ENCODE results near the gene GABRE. TPM values are rescaled to one million over a fixed set of nuclear protein-coding genes. Genes with fewer than 3 reads are reported as not detected.
"Not testable (repeated sequence)": the region's sequence is repeated elsewhere in the genome, so short reads cannot be mapped to it uniquely, and the experiment has no call there.

Gene GABRE
- total and polyA plus RNA-seq, 11 donors: 3.5 to 52.9 (median 30.6) TPM

DNA sequence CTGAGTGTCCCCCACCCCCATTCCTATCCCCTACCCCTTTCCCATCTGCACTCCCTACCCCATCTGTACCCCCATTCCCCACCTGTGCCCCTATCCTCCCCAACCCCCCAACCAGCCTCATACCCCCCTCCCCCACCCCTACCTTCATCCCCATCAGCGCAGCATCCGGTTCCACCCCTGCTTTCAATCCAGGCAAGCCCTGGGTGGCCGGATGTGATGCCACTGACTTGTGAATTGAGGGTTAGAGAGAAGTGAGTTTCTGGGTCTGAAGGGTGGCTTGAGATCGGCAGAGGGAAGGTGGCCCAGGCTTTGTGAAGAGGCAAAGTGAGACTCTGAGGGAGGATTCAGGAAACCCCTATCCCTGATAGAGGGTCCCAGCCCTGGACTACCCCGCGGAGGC lies 53.9 kb downstream of the GABRE start:
- 59 to 76% (median 65%) methylated on average over 6 of the region's 6 CpGs for whole genome bisulfite sequencing, 4 donors
- DNase-seq (no peak), ATAC-seq (no peak)
- TF ChIP-seq, protein P1, sequence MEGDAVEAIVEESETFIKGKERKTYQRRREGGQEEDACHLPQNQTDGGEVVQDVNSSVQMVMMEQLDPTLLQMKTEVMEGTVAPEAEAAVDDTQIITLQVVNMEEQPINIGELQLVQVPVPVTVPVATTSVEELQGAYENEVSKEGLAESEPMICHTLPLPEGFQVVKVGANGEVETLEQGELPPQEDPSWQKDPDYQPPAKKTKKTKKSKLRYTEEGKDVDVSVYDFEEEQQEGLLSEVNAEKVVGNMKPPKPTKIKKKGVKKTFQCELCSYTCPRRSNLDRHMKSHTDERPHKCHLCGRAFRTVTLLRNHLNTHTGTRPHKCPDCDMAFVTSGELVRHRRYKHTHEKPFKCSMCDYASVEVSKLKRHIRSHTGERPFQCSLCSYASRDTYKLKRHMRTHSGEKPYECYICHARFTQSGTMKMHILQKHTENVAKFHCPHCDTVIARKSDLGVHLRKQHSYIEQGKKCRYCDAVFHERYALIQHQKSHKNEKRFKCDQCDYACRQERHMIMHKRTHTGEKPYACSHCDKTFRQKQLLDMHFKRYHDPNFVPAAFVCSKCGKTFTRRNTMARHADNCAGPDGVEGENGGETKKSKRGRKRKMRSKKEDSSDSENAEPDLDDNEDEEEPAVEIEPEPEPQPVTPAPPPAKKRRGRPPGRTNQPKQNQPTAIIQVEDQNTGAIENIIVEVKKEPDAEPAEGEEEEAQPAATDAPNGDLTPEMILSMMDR (IDR thresholded peaks at IDR 0.05): no peak
- no peak for TF ChIP-seq POLR2A (IDR thresholded peaks at IDR 0.05)
- Histone ChIP-seq H3K36me3 (no peaks in the 10 kb centered on the region), H3K27ac (no peak overlapping the region), H3K4me3 (no peak overlapping the region), H3K9me3 (no peaks in the 10 kb centered on the region), H3K27me3 (no peaks in the 10 kb centered on the region), H3K4me1 (no peaks in the 10 kb centered on the region)
- intact Hi-C loops (cut with DNase I): no loop called here

DNA sequence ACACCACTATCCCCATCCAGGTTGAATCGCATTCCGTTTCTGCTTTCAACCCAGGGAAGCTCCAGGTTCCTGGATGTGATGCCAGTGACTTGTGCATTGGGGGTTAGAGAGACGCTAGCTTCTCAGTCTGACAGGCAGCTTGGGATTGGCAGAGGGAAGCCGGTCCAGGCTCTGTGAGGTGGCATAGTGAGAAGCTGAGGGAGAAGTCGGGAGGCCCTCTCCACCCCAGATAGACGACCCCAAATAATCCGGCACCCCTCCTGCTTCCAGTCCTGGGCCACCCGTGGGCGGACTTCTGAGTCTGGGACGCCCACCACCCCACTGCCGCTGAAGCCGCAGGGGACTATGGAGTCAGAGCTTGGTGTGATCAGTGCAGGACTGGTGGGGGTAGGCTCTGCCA lies 54.4 kb downstream of the GABRE start:
- ATAC-seq (no peak), DNase-seq (no peak)
- 87 to 95% (median 90%) methylated on average over 6 to 12 of the region's 12 CpGs for WGBS, 4 donors
- intact Hi-C loops (cut with DNase I): no loop called here
- TF ChIP-seq, protein P1 (IDR thresholded peaks at IDR 0.05): no peak
- TF ChIP-seq POLR2A (IDR thresholded peaks at IDR 0.05): no peak
- no peaks in the 10 kb centered on the region for H3K9me3 ChIP-seq
- no peak overlapping the region for H3K4me3 ChIP-seq
- no peak overlapping the region for H3K27ac ChIP-seq
- H3K4me1 ChIP-seq: no peaks in the 10 kb centered on the region
- H3K36me3 ChIP-seq: no peaks in the 10 kb centered on the region
- H3K27me3 ChIP-seq: no peaks in the 10 kb centered on the region

DNA sequence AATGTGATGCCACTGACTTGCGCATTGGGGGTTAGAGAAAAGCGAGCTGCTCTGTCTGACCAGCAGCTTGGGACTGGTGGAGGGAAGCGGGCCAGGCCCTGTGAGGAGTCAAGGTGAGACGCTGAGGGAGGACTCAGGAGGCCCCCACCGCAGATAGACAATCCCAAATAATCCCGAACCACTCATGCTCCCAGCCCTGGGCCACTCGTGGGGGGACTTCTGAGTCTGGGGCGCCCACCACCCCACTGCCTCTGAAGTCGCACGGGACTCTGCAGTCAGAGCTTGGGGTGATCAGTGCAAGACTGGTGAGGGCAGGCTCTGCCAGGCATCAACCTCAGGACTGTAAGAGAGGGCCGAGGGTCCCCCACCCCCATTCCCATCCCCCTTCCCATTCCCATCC lies 54.9 kb downstream of the GABRE start:
- no peak for ATAC-seq
- Histone ChIP-seq H3K4me3 (no peak overlapping the region), H3K27ac (no peak overlapping the region), H3K36me3 (no peaks in the 10 kb centered on the region), H3K4me1 (no peaks in the 10 kb centered on the region), H3K9me3 (no peaks in the 10 kb centered on the region), H3K27me3 (no peaks in the 10 kb centered on the region)
- DNase-seq: no peak
- no peak for TF ChIP-seq POLR2A (IDR thresholded peaks at IDR 0.05)
- TF ChIP-seq, protein P1 (IDR thresholded peaks at IDR 0.05): no peak
- intact Hi-C loops (cut with DNase I): no loop called here
- WGBS, 4 donors: 91 to 97% (median 94%) methylated on average over 11 of the region's 11 CpGs

DNA sequence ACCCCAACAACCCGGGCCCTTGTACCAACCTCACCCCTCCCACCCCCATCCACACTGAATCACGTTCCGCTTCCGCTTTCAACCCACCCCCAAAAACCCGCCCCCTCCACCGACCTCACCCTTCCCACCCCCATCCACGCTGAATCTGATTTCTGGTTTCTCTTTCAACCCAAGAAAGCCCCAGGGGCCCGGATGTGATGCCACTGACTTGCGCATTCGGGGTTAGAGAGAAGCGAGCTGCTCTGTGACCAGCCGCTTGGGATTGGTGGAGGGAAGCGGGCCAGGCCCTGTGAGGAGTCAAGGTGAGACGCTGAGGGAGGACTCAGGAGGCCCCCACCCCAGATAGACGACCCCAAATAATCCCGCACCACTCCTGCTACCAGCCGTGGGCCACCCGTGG lies 55.7 kb downstream of the GABRE start:
- intact Hi-C loops (cut with DNase I); H3K9me3 ChIP-seq; DNase-seq; H3K4me1 ChIP-seq; H3K36me3 ChIP-seq; ATAC-seq; H3K27me3 ChIP-seq; H3K27ac ChIP-seq; H3K4me3 ChIP-seq: not testable (repeated sequence)
- WGBS, 4 donors: 91 to 95% (median 93%) methylated on average over 7 to 18 of the region's 18 CpGs

DNA sequence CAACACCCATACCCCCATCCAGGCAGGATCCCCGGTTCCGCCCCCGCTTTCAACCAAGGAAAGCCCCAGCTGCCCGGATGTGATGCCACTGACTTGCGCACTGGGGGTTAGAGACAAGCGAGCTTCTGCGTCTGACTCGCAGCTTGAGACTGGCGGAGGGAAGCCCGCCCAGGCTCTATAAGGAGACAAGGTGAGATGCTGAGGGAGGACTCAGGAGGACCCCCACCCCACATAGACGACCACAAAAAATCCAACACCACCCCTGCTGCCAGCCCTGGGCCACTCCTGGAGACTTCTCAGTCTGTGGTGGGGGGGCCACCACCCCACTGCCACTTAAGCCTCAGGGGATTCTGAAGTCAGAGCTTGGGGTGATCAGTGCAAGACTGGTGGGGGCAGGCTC lies 61.7 kb downstream of the GABRE start, which contains the start of gene MAGEA4:
MAGEA4 (plus strand) TSS at position 110 of the 400 bp plus-strand sequence. CDS start 10,776 bp downstream, outside the sequence.
- no peaks in the 10 kb centered on the region for H3K9me3 ChIP-seq
- 94 to 96% (median 95%) methylated on average over 10 to 11 of the region's 11 CpGs for WGBS, 4 donors
- H3K27ac ChIP-seq: no peak within 1 kb of the TSS
- H3K4me3 ChIP-seq: no peak within 1 kb of the TSS
- ATAC-seq: no peak
- H3K4me1 ChIP-seq: no peaks in the 10 kb centered on the region
- no peaks in the 10 kb centered on the region for H3K27me3 ChIP-seq
- TF ChIP-seq, protein P1 (IDR thresholded peaks at IDR 0.05): no peak
- no peak for TF ChIP-seq POLR2A (IDR thresholded peaks at IDR 0.05)
- no peaks in the 10 kb centered on the region for H3K36me3 ChIP-seq
- intact Hi-C loops (cut with DNase I): no loop called here
- DNase-seq: no peak

All from heart left ventricle (tissue), 16 donors.